HG02885 (cell line): Measurements from ENCODE around the gene RUNX1.

Experiments
- ATAC-seq: cut with Tn5 transposase; IDR thresholded peaks from one replicate; pipeline ENCODE4 v1.9.1; 2021; ENCODE audit warnings: mild to moderate bottlenecking; ENCODE audit not compliant: unreplicated experiment, poor library complexity

Gene RUNX1

GRCh38 chr21:34911360-34911759 is 137.7 kb downstream of the RUNX1 start:
- no peak for ATAC-seq

GRCh38 chr21:34910396-34910795 is 138.7 kb downstream of the RUNX1 start:
- no peak for ATAC-seq

- ATAC-seq, result no peak
These were observed 139.4 kb downstream of the RUNX1 start for GRCh38 chr21:34909492-34910292.

- ATAC-seq, result no peak
These were observed 140.6 kb downstream of the RUNX1 start for GRCh38 chr21:34908419-34909055.

GRCh38 chr21:34907461-34908418 is 141.4 kb downstream of the RUNX1 start:
- no peak for ATAC-seq

- ATAC-seq, result no peak
These were observed 142.7 kb downstream of the RUNX1 start for GRCh38 chr21:34906401-34906800.

- no peak for ATAC-seq
These were observed 143.9 kb downstream of the RUNX1 start for GRCh38 chr21:34905218-34905537.

- no peak for ATAC-seq
These were observed 144.4 kb downstream of the RUNX1 start for GRCh38 chr21:34904526-34905217.

DNA sequence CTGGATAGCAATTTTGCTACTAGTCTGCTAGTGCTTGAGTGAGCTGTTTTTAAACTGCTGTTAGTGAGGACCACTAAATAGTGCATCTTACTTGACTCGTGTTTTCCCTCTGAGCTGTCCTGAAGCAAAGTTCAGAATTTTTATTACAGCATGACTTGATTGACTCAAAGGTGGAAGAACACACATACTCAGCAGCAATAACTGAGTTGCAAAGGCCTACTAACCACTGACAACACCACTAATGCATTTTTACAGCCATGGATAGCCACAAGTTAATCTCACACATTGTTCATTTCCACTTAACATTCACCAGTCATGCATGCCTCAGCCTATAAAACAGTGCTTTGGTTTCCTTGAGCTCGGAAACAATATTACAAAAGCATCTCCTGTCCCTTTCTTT is 148.7 kb downstream of the RUNX1 start:
- no peak for ATAC-seq

GRCh38 chr21:34899760-34900159 is 149.3 kb downstream of the RUNX1 start:
- no peak for ATAC-seq

- ATAC-seq, result no peak
These were observed 149.8 kb downstream of the RUNX1 start for GRCh38 chr21:34899302-34899701.

GRCh38 chr21:34897828-34898227 is 151.3 kb downstream of the RUNX1 start:
- ATAC-seq, result no peak

GRCh38 chr21:34894401-34894800 is 154.7 kb downstream of the RUNX1 start:
- ATAC-seq, result no peak

GRCh38 chr21:34892209-34892608 is 156.9 kb downstream of the RUNX1 start:
- ATAC-seq, result no peak

DNA sequence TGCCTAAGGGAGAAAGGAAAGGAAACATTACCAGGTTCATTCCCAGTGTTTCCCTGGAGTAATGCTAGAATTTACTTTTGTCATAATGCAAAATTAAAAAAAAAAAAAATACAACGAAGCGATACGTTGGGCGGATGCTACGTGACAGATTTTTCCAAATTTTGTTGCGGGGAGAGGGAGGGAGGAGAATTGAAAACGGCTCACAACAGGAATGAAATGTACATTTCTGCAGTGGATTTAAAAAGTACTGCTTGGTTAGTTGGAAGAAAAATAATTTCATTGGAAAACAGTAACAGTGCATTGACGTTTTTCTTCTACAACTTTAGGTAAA is 157.5 kb downstream of the RUNX1 start:
- ATAC-seq, result no peak

GRCh38 chr21:34890724-34891612 is 158.1 kb downstream of the RUNX1 start:
- ATAC-seq, result no peak

GRCh38 chr21:34890470-34890723 is 158.7 kb downstream of the RUNX1 start:
- ATAC-seq, result peak; percentile 0

DNA sequence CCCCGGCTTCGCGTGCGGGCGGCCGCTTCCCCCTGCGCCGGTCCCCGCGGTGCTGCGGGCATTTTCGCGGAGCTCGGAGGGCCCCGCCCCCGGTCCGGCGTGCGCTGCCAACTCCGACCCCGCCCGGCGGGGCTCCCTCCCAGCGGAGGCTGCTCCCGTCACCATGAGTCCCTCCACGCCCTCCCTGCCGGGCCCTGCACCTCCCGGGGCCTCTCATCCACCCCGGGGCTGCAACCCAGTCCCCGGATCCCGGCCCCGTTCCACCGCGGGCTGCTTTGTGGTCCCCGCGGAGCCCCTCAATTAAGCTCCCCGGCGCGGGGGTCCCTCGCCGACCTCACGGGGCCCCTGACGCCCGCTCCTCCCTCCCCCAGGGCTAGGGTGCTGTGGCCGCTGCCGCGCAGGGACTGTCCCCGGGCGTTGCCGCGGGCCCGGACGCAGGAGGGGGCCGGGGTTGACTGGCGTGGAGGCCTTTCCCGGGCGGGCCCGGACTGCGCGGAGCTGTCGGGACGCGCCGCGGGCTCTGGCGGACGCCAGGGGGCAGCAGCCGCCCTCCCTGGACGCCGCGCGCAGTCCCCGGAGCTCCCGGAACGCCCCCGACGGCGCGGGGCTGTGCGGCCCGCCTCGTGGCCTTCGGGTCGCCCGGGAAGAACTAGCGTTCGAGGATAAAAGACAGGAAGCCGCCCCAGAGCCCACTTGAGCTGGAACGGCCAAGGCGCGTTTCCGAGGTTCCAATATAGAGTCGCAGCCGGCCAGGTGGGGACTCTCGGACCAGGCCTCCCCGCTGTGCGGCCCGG is 159.2 kb downstream of the RUNX1 start:
- peak; percentile 48 for ATAC-seq

- no peak for ATAC-seq
These were observed 159.8 kb downstream of the RUNX1 start for GRCh38 chr21:34889320-34889675.
